H9 (cell line): Measurements from ENCODE around the gene DNALI1. TPM values are rescaled to one million over a fixed set of nuclear protein-coding genes. Genes with fewer than 3 reads are reported as not detected.

Experiments used
- DNase-seq: peaks from one replicate; pipeline ENCODE4 v3.0.0-alpha.2; 2017
- H2AFZ ChIP-seq: one replicate; pipeline ENCODE4 v1.6.1; 2013; ENCODE audit warnings: mild to moderate bottlenecking, low read length, control low read depth, moderate library complexity
- H2AK5ac ChIP-seq: 2 replicates; pipeline ENCODE4 v1.6.1; 2013; ENCODE audit warnings: low read length, control low read depth, mixed read lengths; ENCODE audit not compliant: insufficient read length
- H2BK120ac ChIP-seq: one replicate; pipeline ENCODE4 v1.6.1; 2013; ENCODE audit warnings: low read depth, mild to moderate bottlenecking, low read length, control low read depth, inconsistent platforms; ENCODE audit not compliant: poor library complexity, severe bottlenecking
- H2BK12ac ChIP-seq: 2 replicates; pipeline ENCODE4 v1.6.1; 2013; ENCODE audit warnings: low read length, control low read depth, mixed read lengths, low read depth; ENCODE audit not compliant: insufficient read length
- H2BK15ac ChIP-seq: 2 replicates; pipeline ENCODE4 v1.6.1; 2013; ENCODE audit warnings: low read depth, low read length, control low read depth
- H2BK20ac ChIP-seq: one replicate; pipeline ENCODE4 v1.6.1; 2013; ENCODE audit warnings: low read depth, mild to moderate bottlenecking, low read length, control low read depth, inconsistent platforms; ENCODE audit not compliant: poor library complexity, severe bottlenecking
- H2BK5ac ChIP-seq: 2 replicates; pipeline ENCODE4 v1.6.1; 2013; ENCODE audit warnings: low read length, control low read depth, mixed read lengths; ENCODE audit not compliant: insufficient read length
- H3K14ac ChIP-seq: 2 replicates; pipeline ENCODE4 v1.6.1; 2013; ENCODE audit warnings: low read length, control low read depth; ENCODE audit not compliant: insufficient read depth
- H3K18ac ChIP-seq: 2 replicates; pipeline ENCODE4 v1.6.1; 2013; ENCODE audit warnings: low read depth, mild to moderate bottlenecking, mixed read lengths, low read length, control low read depth; ENCODE audit not compliant: insufficient read length
- H3K23ac ChIP-seq: 2 replicates; pipeline ENCODE4 v1.6.1; 2013; ENCODE audit warnings: low read length, control low read depth, mixed read lengths, low read depth; ENCODE audit not compliant: insufficient read length
- H3K23me2 ChIP-seq: 2 replicates; pipeline ENCODE4 v1.6.1; 2013; ENCODE audit warnings: low read depth, mild to moderate bottlenecking, mixed read lengths, low read length, control low read depth; ENCODE audit not compliant: insufficient read length, poor library complexity, severe bottlenecking
- H3K27ac ChIP-seq: 2 replicates; pipeline ENCODE4 v1.5.1; 2013; ENCODE audit warnings: low read length, control low read depth, mixed read lengths, low read depth; ENCODE audit not compliant: insufficient read length
- H3K27me3 ChIP-seq: 2 replicates; pipeline ENCODE4 v1.6.1; 2013; ENCODE audit warnings: low read length, control low read depth, inconsistent platforms; ENCODE audit not compliant: insufficient read depth
- H3K4ac ChIP-seq: 2 replicates; pipeline ENCODE4 v1.6.1; 2013; ENCODE audit warnings: low read depth, mild to moderate bottlenecking, control low read depth, inconsistent platforms, low read length, moderate library complexity
- H3K4me1 ChIP-seq: 2 replicates; pipeline ENCODE4 v1.6.1; 2013; ENCODE audit warnings: low read length, control low read depth, inconsistent platforms; ENCODE audit not compliant: insufficient read depth
- H3K4me2 ChIP-seq: 2 replicates; pipeline ENCODE4 v1.6.1; 2013; ENCODE audit warnings: low read length, control low read depth, mixed read lengths; ENCODE audit not compliant: insufficient read length, insufficient read depth
- H3K56ac ChIP-seq: 2 replicates; pipeline ENCODE4 v1.6.1; 2013; ENCODE audit warnings: low read depth, mild to moderate bottlenecking, mixed read lengths, low read length, control low read depth; ENCODE audit not compliant: insufficient read length
- H3K79me1 ChIP-seq: 2 replicates; pipeline ENCODE4 v1.6.1; 2013; ENCODE audit warnings: low read depth, mild to moderate bottlenecking, moderate library complexity, low read length, control low read depth, inconsistent platforms; ENCODE audit not compliant: insufficient read depth, poor library complexity, severe bottlenecking
- H3K79me2 ChIP-seq: 2 replicates; pipeline ENCODE4 v1.6.1; 2013; ENCODE audit warnings: low read length, control low read depth, inconsistent platforms; ENCODE audit not compliant: insufficient read depth
- H3K9ac ChIP-seq: 2 replicates; pipeline ENCODE4 v1.6.1; 2013; ENCODE audit warnings: low read length, control low read depth, mixed read lengths; ENCODE audit not compliant: insufficient read length; ENCODE audit errors: extremely low read depth
- H3K9me3 ChIP-seq: one replicate; pipeline ENCODE4 v1.6.1; 2013; ENCODE audit warnings: low read depth, low read length, inconsistent platforms; ENCODE audit not compliant: control insufficient read depth
- H3T11ph ChIP-seq: one replicate; pipeline ENCODE4 v1.6.1; 2013; ENCODE audit warnings: mild to moderate bottlenecking, low read length, control low read depth, inconsistent platforms
- H4K20me1 ChIP-seq: one replicate; pipeline ENCODE4 v1.6.1; 2013; ENCODE audit not compliant: control insufficient read depth, insufficient read length, insufficient read depth
- H4K5ac ChIP-seq: 2 replicates; pipeline ENCODE4 v1.6.1; 2013; ENCODE audit warnings: low read depth, mild to moderate bottlenecking, mixed read lengths, low read length, control low read depth; ENCODE audit not compliant: insufficient read length
- H4K8ac ChIP-seq: replicated peaks from 2 replicates; pipeline ENCODE4 v1.6.1; 2013; ENCODE audit warnings: low read length, control low read depth, mixed read lengths, low read depth; ENCODE audit not compliant: insufficient read length
- H4K91ac ChIP-seq: 2 replicates; pipeline ENCODE4 v1.6.1; 2013; ENCODE audit warnings: low read depth, mild to moderate bottlenecking, moderate library complexity, mixed read lengths, low read length, control low read depth; ENCODE audit not compliant: insufficient read length
- H3K27ac Mint-ChIP-seq, 3 experiments: 2 replicates in 2 of 3; 3 replicates in 1 of 3; pipeline ENCODE4 v1.8.0; 2020 to 2021; ENCODE audit warnings: mixed read lengths in 3 of 3, mild to moderate bottlenecking in 1 of 3, moderate library complexity in 1 of 3
- H3K27me3 Mint-ChIP-seq: 2 replicates; pipeline ENCODE4 v1.8.0; 2021; ENCODE audit warnings: low read depth, mild to moderate bottlenecking, moderate library complexity, mixed read lengths
- H3K36me3 Mint-ChIP-seq, 3 experiments: 2 replicates in 2 of 3; 3 replicates in 1 of 3; pipeline ENCODE4 v1.8.0; 2020 to 2021; ENCODE audit warnings: low read depth in 3 of 3, mixed read lengths in 3 of 3; ENCODE audit not compliant: insufficient read depth in 1 of 3
- H3K4me1 Mint-ChIP-seq, 2 experiments: 2 replicates each; pipeline ENCODE4 v1.8.0; 2020; ENCODE audit warnings: mixed read lengths in 2 of 2
- H3K4me3 Mint-ChIP-seq, 2 experiments: 2 replicates in 1 of 2; 3 replicates in 1 of 2; pipeline ENCODE4 v1.8.0; 2020 to 2021; ENCODE audit warnings: mild to moderate bottlenecking in 2 of 2, mixed read lengths in 2 of 2, moderate library complexity in 1 of 2
- H3K9me3 Mint-ChIP-seq, 2 experiments: 2 replicates in 1 of 2; 3 replicates in 1 of 2; pipeline ENCODE4 v1.8.0; 2020; ENCODE audit warnings: mild to moderate bottlenecking in 2 of 2, mixed read lengths in 2 of 2, moderate library complexity in 1 of 2
- WGBS: extraction: QIAGEN DNeasy Blood & Tissue Kit; methylation state at CpG from one replicate; pipeline ENCODE4 v1.1.7; 2013; ENCODE audit warnings: missing lambda C conversion rate, low lambda C conversion rate, mixed read lengths; ENCODE audit not compliant: insufficient read length; ENCODE audit errors: extremely low coverage; 5-methylcytosine and 5-hydroxymethylcytosine counted together
- total RNA-seq: library from RNA; stranded (reverse); gene quantifications from 2 replicates; pipeline ENCODE4 v1.2.1, GENCODE V29; 2021
- TF ChIP-seq, protein P1 (sequence below): fragments of 200-600 bp; sonication (generic); conservative IDR thresholded peaks from 3 replicates; pipeline ENCODE4 v1.8.0; 2021; ENCODE audit warnings: antibody characterized with exemption, mild to moderate bottlenecking

The DNALI1 gene
- total RNA-seq, 1 experiment from 2014 or later: 18.0 TPM

DNA sequence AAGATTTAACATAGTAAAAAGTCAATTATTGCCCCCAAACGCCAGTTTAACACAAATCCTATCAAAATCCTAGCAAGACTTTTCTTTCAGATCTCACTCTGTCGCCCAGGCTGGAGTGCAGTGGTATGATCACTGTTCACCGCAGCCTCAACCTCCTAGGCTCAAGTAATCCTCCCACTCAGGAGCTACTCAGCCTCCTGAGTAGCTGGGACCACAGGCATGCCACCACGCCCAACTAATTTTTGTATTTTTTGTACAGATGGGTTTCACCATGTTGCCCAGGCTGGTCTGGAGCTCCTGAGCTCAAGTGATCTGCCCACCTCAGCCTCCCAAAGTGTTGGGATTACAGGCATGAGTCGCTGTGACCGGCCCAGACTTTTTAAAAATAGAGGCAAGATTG, 7.4 kb upstream of the DNALI1 start:
- Histone ChIP-seq H3T11ph (no peak overlapping the region), H2AK5ac (no peak overlapping the region), H2AFZ (no peak overlapping the region), H3K56ac (no peak overlapping the region), H2BK20ac (no peak overlapping the region), H3K9ac (no peak overlapping the region), H2BK5ac (no peak overlapping the region), H2BK120ac (no peak overlapping the region), H3K23ac (no peak overlapping the region), H2BK15ac (no peak overlapping the region), H3K9me3 (no peaks in the 10 kb centered on the region), H3K18ac (no peak overlapping the region), H4K8ac (no peak overlapping the region), H3K23me2 (peaks cover 7% of the 10 kb centered on the region), H3K27me3 (no peaks in the 10 kb centered on the region), H3K27ac (no peak overlapping the region), H4K91ac (no peak overlapping the region), H3K14ac (no peak overlapping the region), H4K20me1 (no peaks in the 10 kb centered on the region), H3K4me2 (no peak overlapping the region), H2BK12ac (no peak overlapping the region), H3K79me1 (no peaks in the 10 kb centered on the region), H3K4me1 (no peaks in the 10 kb centered on the region), H3K79me2 (no peaks in the 10 kb centered on the region; the same call in 1 of the 2 replicates), H4K5ac (no peak overlapping the region), H3K4ac (no peak overlapping the region)
- Mint-ChIP-seq H3K36me3 (peaks cover 20 to 62% (median 61%) of the 10 kb centered on the region in 3 experiments; a peak in 6 of 7 replicates), H3K4me1 (peaks cover 9 to 10% of the 10 kb centered on the region in 2 experiments), H3K9me3 (peaks cover 3 to 4% of the 10 kb centered on the region in 2 experiments; a peak in 3 of 5 replicates), H3K27me3 (peaks cover 3% of the 10 kb centered on the region; the same call in 1 of the 2 replicates), H3K4me3 (no peak overlapping the region), H3K27ac (no peak overlapping the region)
- DNase-seq: no peak
- no CpG with 5 or more reads among the region's 6 CpGs for WGBS
- TF ChIP-seq, protein P1, sequence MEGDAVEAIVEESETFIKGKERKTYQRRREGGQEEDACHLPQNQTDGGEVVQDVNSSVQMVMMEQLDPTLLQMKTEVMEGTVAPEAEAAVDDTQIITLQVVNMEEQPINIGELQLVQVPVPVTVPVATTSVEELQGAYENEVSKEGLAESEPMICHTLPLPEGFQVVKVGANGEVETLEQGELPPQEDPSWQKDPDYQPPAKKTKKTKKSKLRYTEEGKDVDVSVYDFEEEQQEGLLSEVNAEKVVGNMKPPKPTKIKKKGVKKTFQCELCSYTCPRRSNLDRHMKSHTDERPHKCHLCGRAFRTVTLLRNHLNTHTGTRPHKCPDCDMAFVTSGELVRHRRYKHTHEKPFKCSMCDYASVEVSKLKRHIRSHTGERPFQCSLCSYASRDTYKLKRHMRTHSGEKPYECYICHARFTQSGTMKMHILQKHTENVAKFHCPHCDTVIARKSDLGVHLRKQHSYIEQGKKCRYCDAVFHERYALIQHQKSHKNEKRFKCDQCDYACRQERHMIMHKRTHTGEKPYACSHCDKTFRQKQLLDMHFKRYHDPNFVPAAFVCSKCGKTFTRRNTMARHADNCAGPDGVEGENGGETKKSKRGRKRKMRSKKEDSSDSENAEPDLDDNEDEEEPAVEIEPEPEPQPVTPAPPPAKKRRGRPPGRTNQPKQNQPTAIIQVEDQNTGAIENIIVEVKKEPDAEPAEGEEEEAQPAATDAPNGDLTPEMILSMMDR: no peak
